Adrenal gland (tissue), 12 donors: ENCODE measurements around the gene MACROD2. TPM values are rescaled to one million over a fixed set of nuclear protein-coding genes. Genes with fewer than 3 reads are reported as not detected.
A peak's percentile ranks its signal among the peaks of the same experiment; 100 is the strongest.

ENCODE experiments used
- DNase-seq, 7 donors: peaks; one replicate each; pipeline ENCODE4 v3.0.0-alpha.2; 2019 to 2020
- H3K27ac ChIP-seq, 5 donors: fragments of 200-600 bp; sonication (generic) in 4 of 5; 1 replicate in 3 of 5; 2 replicates in 2 of 5; pipeline versions ENCODE4 v1.5.1 to v1.8.0; 2016 to 2020; ENCODE audit warnings: mild to moderate bottlenecking in 1 of 5
- H3K27me3 ChIP-seq: fragments of 200-600 bp; 2 replicates; pipeline ENCODE4 v1.8.0; 2021
- H3K36me3 ChIP-seq, 2 donors: fragments of 200-600 bp; replicated peaks in 1 of 2; 1 replicate in 1 of 2; 2 replicates in 1 of 2; pipeline versions ENCODE4 v1.5.1 to v1.8.0; 2018 to 2022
- H3K4me1 ChIP-seq, 2 donors: fragments of 200-600 bp; replicated peaks in 1 of 2; 1 replicate in 1 of 2; 2 replicates in 1 of 2; pipeline versions ENCODE4 v1.5.1 to v1.8.0; 2018 to 2021
- H3K4me3 ChIP-seq, 4 donors: fragments of 200-600 bp; sonication (generic) in 3 of 4; one replicate each; pipeline ENCODE4 v1.5.1; 2016 to 2018
- H3K9me3 ChIP-seq, 3 donors: fragments of 200-600 bp; sonication (generic) in 1 of 3; replicated peaks in 1 of 3; 1 replicate in 2 of 3; 2 replicates in 1 of 3; pipeline versions ENCODE4 v1.5.1 to v1.8.0; 2016 to 2021
- POLR2A ChIP-seq, 2 donors: fragments of 450-650 bp; IDR thresholded peaks; one replicate each; pipeline ENCODE4 v1.6.1; 2017; ENCODE audit warnings: antibody characterized with exemption in 2 of 2, mild to moderate bottlenecking in 2 of 2, moderate library complexity in 1 of 2
- WGBS, 4 donors: extraction: QIAGEN DNeasy Blood & Tissue Kit in 2 of 4; methylation state at CpG; one replicate each; pipeline versions ENCODE4 v1.1.5 to v1.1.7; 2013 to 2017; 5-methylcytosine and 5-hydroxymethylcytosine counted together
- intact Hi-C, 2 donors: fragments of 100-400 bp; cut with DNase I; formaldehyde crosslinking; loops; one replicate each; pipeline versions ENCODE4 v1.14.1 to v1.15.0; 2022 to 2023
- polyA plus RNA-seq, 3 donors: library from polyadenylated mRNA; stranded (reverse); fragments of 200-250 nt in 2 of 3; fragments of 350-450 nt in 1 of 3; fragmentation: Illumina TruSeq in 1 of 3; extraction: RNeasy Lipid Tissue Mini Kit (QIAGEN cat#74804) in 1 of 3; gene quantifications; one replicate each; pipeline ENCODE4 v1.2.3, GENCODE V29; 2013 to 2014
- total RNA-seq, 9 donors: library from RNA; depleted of rRNA in 4 of 9; stranded (reverse); fragments of >200 nt in 4 of 9; fragments of 120-200 nt in 1 of 9; fragmentation: NEBNext Ultra II Directional in 1 of 9; extraction: Animal tissue kit (Norgen Biotek cat#: 25700) in 1 of 9; gene quantifications; one replicate each; pipeline versions ENCODE4 v1.1.0 to v1.2.4, GENCODE V29; 2013 to 2023
- TF ChIP-seq, protein P1 (sequence below), 6 experiments: fragments of 450-650 bp in 4 of 6; fragments of 200-600 bp in 2 of 6; sonication (generic) in 1 of 6; IDR thresholded peaks; 1 replicate in 5 of 6; 2 replicates in 1 of 6; pipeline versions ENCODE4 v1.5.1 to v1.8.0; 2016 to 2021; ENCODE audit warnings: antibody characterized with exemption in 6 of 6, mild to moderate bottlenecking in 2 of 6, moderate library complexity in 1 of 6
- donor health status: healthy with polysubstance abuse.
- donor health status: Bipolar disorder and iron deficiency.
- donor health status: DM: yes; HTN: yes; CAD: no.
- donor health status: DM: no; HTN: no; CAD: no.
- donor health status: DM: no; HTN: no; CAD: no.
- donor health status: DM: yes; HTN: yes; CAD: no.

The MACROD2 gene
- total and polyA plus RNA-seq, 12 donors = 1.1 to 21.2 (median 6.4) TPM

DNA sequence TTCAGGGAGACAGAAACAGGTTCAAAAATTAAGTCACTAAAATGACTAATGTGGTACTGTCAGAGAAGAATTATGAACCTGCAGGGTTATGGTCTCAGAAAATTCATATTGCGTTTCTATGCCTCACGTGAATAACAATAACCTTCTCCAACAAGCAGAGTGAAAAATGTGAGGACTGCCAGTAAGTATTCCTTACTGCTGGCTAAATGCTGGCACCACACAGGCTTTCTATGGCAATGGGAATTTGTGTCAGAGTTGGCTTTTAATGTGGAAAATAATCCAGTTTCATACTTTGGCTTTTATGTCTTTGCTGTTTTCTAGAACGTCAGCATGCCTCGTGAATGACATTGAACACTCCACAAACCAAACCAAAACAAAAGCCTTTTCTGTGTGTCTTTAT, 1922.0 kb downstream of the MACROD2 start:
- DNase-seq = peak in 2 of 7 donors; percentile 17 to 19
- H3K27ac ChIP-seq = no peak overlapping the region
- TF ChIP-seq, protein P1, sequence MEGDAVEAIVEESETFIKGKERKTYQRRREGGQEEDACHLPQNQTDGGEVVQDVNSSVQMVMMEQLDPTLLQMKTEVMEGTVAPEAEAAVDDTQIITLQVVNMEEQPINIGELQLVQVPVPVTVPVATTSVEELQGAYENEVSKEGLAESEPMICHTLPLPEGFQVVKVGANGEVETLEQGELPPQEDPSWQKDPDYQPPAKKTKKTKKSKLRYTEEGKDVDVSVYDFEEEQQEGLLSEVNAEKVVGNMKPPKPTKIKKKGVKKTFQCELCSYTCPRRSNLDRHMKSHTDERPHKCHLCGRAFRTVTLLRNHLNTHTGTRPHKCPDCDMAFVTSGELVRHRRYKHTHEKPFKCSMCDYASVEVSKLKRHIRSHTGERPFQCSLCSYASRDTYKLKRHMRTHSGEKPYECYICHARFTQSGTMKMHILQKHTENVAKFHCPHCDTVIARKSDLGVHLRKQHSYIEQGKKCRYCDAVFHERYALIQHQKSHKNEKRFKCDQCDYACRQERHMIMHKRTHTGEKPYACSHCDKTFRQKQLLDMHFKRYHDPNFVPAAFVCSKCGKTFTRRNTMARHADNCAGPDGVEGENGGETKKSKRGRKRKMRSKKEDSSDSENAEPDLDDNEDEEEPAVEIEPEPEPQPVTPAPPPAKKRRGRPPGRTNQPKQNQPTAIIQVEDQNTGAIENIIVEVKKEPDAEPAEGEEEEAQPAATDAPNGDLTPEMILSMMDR (IDR thresholded peaks at IDR 0.05) = no peak
- TF ChIP-seq POLR2A (IDR thresholded peaks at IDR 0.05) = no peak
- WGBS, 4 donors = 31 to 53% (median 44%) methylated on average over 4 of the region's 4 CpGs
- no peaks in the 10 kb centered on the region for H3K27me3 ChIP-seq
- H3K36me3 ChIP-seq = no peaks in the 10 kb centered on the region
- intact Hi-C loops = no loop called here
- no peaks in the 10 kb centered on the region for H3K9me3 ChIP-seq
- H3K4me3 ChIP-seq = no peak overlapping the region
- no peaks in the 10 kb centered on the region for H3K4me1 ChIP-seq

DNA sequence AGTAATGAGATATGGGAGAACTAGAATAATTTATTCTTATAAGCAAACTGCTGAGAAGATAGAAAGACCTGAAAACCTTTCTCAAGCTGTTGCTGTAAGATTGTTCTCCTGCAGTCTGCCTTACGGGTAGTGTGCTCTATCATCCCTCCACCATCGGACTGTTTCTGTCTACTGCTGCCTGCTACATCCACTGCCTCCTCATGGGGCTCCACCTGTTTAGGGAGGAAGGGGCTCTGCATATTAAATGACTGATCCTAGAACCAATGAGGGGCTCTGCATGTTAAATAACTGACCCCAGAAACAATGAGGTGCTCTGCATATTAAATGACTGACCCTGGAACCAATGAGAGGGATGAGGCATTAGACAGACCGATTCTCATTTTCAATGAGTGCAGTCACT, 1923.3 kb downstream of the MACROD2 start:
- DNase-seq = no peak
- H3K4me1 ChIP-seq = no peaks in the 10 kb centered on the region
- H3K9me3 ChIP-seq = no peaks in the 10 kb centered on the region
- H3K27ac ChIP-seq = no peak overlapping the region
- no peaks in the 10 kb centered on the region for H3K27me3 ChIP-seq
- TF ChIP-seq, protein P1 (IDR thresholded peaks at IDR 0.05) = no peak
- TF ChIP-seq POLR2A (IDR thresholded peaks at IDR 0.05) = no peak
- whole genome bisulfite sequencing, 4 donors = 60 to 83% (median 68%) methylated on average over 3 of the region's 3 CpGs
- no peaks in the 10 kb centered on the region for H3K36me3 ChIP-seq
- intact Hi-C loops = no loop called here
- no peak overlapping the region for H3K4me3 ChIP-seq

DNA sequence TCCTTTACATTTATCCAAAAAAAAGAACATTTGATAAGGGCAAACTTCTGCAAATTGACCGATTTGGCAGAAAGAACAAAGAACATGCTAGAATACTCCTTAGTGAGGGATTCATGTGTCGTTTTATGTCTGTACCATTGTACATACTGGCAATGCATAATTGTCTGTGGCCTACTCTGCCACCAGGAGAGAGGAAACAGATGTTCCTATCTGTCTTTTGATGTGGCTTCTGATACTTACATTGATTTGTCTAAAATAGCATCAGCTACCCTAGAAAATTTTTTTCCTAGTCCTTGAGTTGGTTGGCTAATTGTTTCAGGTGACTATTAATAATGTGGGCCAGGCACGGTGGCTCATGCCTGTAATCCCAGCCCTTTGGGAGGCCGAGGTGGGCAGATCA, 1923.8 kb downstream of the MACROD2 start:
- TF ChIP-seq POLR2A (IDR thresholded peaks at IDR 0.05) = no peak
- TF ChIP-seq, protein P1 (IDR thresholded peaks at IDR 0.05) = no peak
- no peaks in the 10 kb centered on the region for H3K27me3 ChIP-seq
- no peaks in the 10 kb centered on the region for H3K36me3 ChIP-seq
- no peak overlapping the region for H3K27ac ChIP-seq
- DNase-seq = no peak
- H3K4me1 ChIP-seq = no peaks in the 10 kb centered on the region
- WGBS, 4 donors = 70 to 82% (median 77%) methylated on average over 4 of the region's 4 CpGs
- H3K4me3 ChIP-seq = no peak overlapping the region
- intact Hi-C loops = no loop called here
- H3K9me3 ChIP-seq = no peaks in the 10 kb centered on the region

DNA sequence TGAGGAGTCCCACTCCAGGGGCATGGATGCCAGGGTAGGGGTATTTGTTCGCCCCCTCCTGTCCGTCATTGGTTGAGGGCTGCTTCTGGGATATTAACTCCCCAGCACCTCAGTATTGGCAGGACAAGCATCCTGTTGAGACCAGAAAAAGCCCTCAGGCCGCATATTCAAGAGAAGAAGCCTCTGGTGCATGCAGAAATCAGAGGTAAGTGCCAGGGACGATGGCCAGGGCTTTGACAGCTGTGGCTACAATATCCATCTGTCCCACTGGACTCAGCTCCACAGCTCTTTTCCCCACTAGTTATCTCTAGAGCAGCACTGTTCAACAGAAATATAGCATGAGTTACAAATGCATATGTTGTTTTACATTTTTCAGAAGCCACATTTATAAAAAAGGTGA, 1926.6 kb downstream of the MACROD2 start:
- DNase-seq = no peak
- no peaks in the 10 kb centered on the region for H3K27me3 ChIP-seq
- no peak for TF ChIP-seq POLR2A (IDR thresholded peaks at IDR 0.05)
- TF ChIP-seq, protein P1 (IDR thresholded peaks at IDR 0.05) = no peak
- H3K27ac ChIP-seq = no peak overlapping the region
- H3K36me3 ChIP-seq = no peaks in the 10 kb centered on the region
- intact Hi-C loops = loop anchor here in 1 of 2 donors (10.0 kb wide), 1 partner anchor 217 kb away; no protein-coding TSS in a partner anchor
- H3K4me3 ChIP-seq = no peak overlapping the region
- H3K4me1 ChIP-seq = no peaks in the 10 kb centered on the region
- WGBS, 4 donors = 73 to 91% (median 83%) methylated on average over 4 of the region's 4 CpGs
- no peaks in the 10 kb centered on the region for H3K9me3 ChIP-seq
